Colonic mucosa (tissue), 4 donors: ENCODE measurements around the gene NEIL3. TPM values are rescaled to one million over a fixed set of nuclear protein-coding genes. Genes with fewer than 3 reads are reported as not detected.
"Not testable (repeated sequence)": the region's sequence is repeated elsewhere in the genome, so short reads cannot be mapped to it uniquely, and the experiment has no call there.

ENCODE experiments used
- DNase-seq: peaks from one replicate; pipeline ENCODE4 v3.0.0-alpha.2; 2020
- H3K27ac ChIP-seq: fragments of 200-600 bp; one replicate; pipeline ENCODE4 v1.8.0; 2021
- H3K27me3 ChIP-seq: fragments of 200-600 bp; one replicate; pipeline ENCODE4 v1.8.0; 2021
- H3K36me3 ChIP-seq: fragments of 200-600 bp; one replicate; pipeline ENCODE4 v1.8.0; 2021
- H3K4me1 ChIP-seq: fragments of 200-600 bp; one replicate; pipeline ENCODE4 v1.8.0; 2021; ENCODE audit warnings: mild to moderate bottlenecking
- H3K4me3 ChIP-seq: fragments of 200-600 bp; one replicate; pipeline ENCODE4 v1.8.0; 2021
- H3K9ac ChIP-seq, 2 donors: one replicate each; pipeline ENCODE4 v1.7.0; 2013; ENCODE audit warnings: control low read depth in 2 of 2, low read depth in 2 of 2, low read length in 2 of 2
- H3K9me3 ChIP-seq: fragments of 200-600 bp; one replicate; pipeline ENCODE4 v1.8.0; 2021
- intact Hi-C: fragments of 100-400 bp; cut with DNase I; formaldehyde crosslinking; loops from one replicate; pipeline ENCODE4 v1.14.1; 2022
- total RNA-seq, 2 donors: library from RNA; stranded (reverse); fragmentation: NEBNext Ultra II Directional in 1 of 2; extraction: Animal tissue kit (Norgen Biotek cat#: 25700) in 1 of 2; gene quantifications; one replicate each; pipeline ENCODE4 v1.2.1, GENCODE V29; 2021
- TF ChIP-seq, protein P1 (sequence below): fragments of 200-600 bp; IDR thresholded peaks from one replicate; pipeline ENCODE4 v1.8.0; 2022; ENCODE audit warnings: antibody characterized with exemption, mild to moderate bottlenecking
- donor health status: healthy.
- donor health status: DM: no; HTN: no; CAD: no.
- donor health status: DM: no; HTN: no; CAD: no.

NEIL3 gene
- total RNA-seq, 2 donors from 2014 or later = 2.5 to 6.1 TPM

DNA sequence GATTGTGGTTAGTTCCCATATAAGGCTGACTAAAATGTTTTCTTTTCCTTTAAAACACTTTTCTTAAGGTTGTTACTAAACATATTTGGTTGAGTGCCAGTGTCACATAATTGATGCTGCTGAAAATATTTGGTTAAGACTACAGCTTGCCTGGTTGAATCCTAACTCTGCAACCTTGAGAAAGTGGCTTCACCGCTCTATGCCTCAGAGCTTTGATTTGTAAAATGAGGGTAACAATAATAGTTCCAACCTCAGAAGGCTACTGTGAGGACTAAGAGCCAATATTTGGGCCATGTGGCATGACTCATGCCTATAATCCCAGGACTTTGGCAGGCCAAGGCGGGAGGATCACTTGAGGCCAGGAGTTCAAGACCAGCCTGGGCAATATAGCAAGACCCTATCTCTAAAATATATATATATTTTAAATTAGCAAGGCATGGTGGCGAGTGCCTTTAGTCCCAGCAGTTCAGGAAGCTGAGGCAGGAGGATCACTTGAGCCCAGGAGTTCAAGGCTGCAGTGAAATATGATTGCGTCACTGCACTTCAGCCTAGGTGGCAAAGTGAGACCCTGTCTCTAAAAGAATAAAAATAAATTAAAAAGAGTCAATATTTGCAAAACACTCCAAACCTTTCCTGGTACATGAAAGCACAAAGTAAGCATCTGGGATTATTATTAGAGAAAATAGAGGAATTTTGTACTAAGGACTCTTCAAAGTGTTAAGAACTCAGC, 7.1 kb upstream of the NEIL3 start:
- H3K36me3 ChIP-seq = no peaks in the 10 kb centered on the region
- intact Hi-C loops = no loop called here
- H3K27ac ChIP-seq = no peak overlapping the region
- no peak overlapping the region for H3K9ac ChIP-seq
- no peak overlapping the region for H3K4me3 ChIP-seq
- TF ChIP-seq, protein P1, sequence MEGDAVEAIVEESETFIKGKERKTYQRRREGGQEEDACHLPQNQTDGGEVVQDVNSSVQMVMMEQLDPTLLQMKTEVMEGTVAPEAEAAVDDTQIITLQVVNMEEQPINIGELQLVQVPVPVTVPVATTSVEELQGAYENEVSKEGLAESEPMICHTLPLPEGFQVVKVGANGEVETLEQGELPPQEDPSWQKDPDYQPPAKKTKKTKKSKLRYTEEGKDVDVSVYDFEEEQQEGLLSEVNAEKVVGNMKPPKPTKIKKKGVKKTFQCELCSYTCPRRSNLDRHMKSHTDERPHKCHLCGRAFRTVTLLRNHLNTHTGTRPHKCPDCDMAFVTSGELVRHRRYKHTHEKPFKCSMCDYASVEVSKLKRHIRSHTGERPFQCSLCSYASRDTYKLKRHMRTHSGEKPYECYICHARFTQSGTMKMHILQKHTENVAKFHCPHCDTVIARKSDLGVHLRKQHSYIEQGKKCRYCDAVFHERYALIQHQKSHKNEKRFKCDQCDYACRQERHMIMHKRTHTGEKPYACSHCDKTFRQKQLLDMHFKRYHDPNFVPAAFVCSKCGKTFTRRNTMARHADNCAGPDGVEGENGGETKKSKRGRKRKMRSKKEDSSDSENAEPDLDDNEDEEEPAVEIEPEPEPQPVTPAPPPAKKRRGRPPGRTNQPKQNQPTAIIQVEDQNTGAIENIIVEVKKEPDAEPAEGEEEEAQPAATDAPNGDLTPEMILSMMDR = no peak
- H3K9me3 ChIP-seq = no peaks in the 10 kb centered on the region
- no peaks in the 10 kb centered on the region for H3K27me3 ChIP-seq
- no peaks in the 10 kb centered on the region for H3K4me1 ChIP-seq
- no peak for DNase-seq

GRCh38 chr4:177304094-177304493, 5.6 kb upstream of the NEIL3 start:
- intact Hi-C loops = no loop called here
- TF ChIP-seq, protein P1 = no peak

GRCh38 chr4:177304864-177305263, 4.8 kb upstream of the NEIL3 start:
- H3K9ac ChIP-seq, H3K4me1 ChIP-seq: not testable (repeated sequence)

More at GRCh38 chr4:177304094-177304493, 5.6 kb upstream of the NEIL3 start:
- Histone ChIP-seq H3K4me1 (no peaks in the 10 kb centered on the region), H3K36me3 (no peaks in the 10 kb centered on the region), H3K27me3 (no peaks in the 10 kb centered on the region), H3K9ac (no peak overlapping the region), H3K27ac (no peak overlapping the region), H3K4me3 (no peak overlapping the region), H3K9me3 (no peaks in the 10 kb centered on the region)
- DNase-seq = no peak

DNA sequence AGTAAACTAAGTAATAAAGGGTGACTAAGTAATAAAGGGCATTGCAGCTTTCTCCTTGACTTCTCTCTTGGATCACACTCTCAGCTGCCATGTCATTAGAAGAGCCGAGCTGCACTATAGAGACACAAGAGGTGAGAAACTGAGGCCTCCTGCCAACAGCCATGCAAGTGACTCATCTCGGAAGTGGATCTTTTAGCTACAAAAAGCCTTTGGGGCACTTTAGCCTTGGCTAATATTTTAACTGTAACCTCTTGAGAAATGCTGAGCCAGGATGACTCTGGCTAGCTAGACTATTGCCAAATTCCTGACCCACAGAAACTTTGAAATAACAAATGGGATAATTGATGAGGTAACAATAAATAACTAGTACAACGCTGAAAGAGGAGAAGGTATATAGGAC, 1.5 kb upstream of the NEIL3 start:
- intact Hi-C loops = no loop called here
- H3K27ac ChIP-seq = no peak overlapping the region
- no peak for DNase-seq

More at GRCh38 chr4:177304864-177305263, 4.8 kb upstream of the NEIL3 start:
- DNase-seq, H3K27ac ChIP-seq, H3K4me3 ChIP-seq, H3K36me3 ChIP-seq, intact Hi-C loops, H3K9me3 ChIP-seq, H3K27me3 ChIP-seq: not testable (repeated sequence)

GRCh38 chr4:177308847-177309521, 690 bp upstream of the NEIL3 start:
- Histone ChIP-seq H3K9ac (no peak overlapping the region), H3K4me3 (peak overlapping the region; percentile 91), H3K27me3 (no peaks in the 10 kb centered on the region), H3K27ac (no peak overlapping the region), H3K4me1 (peaks cover 5% of the 10 kb centered on the region), H3K36me3 (no peaks in the 10 kb centered on the region), H3K9me3 (no peaks in the 10 kb centered on the region)
- TF ChIP-seq, protein P1 = no peak
- no peak for DNase-seq
- intact Hi-C loops = no loop called here

More for the DNA sequence above, 1.5 kb upstream of the NEIL3 start:
- Histone ChIP-seq H3K36me3 (no peaks in the 10 kb centered on the region), H3K4me1 (peaks cover 5% of the 10 kb centered on the region), H3K9ac (no peak overlapping the region), H3K27me3 (no peaks in the 10 kb centered on the region), H3K9me3 (no peaks in the 10 kb centered on the region), H3K4me3 (no peak overlapping the region)
- TF ChIP-seq, protein P1 = no peak

DNA sequence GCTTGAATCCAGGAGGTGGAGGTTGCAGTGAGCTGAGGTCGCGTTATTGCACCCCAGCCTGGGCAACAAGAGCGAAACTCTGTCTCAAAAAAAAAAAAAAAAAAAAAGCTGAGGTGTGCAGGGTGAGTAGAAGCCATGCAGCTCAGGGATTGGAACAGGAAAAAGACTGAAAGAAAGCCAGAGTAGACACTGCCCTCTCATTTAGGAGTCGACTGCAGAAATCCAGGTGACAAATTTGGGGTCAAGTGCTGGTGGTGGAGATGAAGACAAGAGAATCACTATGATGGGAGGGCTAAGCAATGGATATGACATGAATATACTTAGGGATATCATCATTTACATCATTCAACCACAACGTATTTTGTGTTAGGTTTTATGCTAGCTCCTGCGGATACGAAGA, 1.9 kb downstream of the NEIL3 start:
- peaks cover 5% of the 10 kb centered on the region for H3K4me1 ChIP-seq
- H3K4me3 ChIP-seq = no peak overlapping the region
- intact Hi-C loops = no loop called here
- no peaks in the 10 kb centered on the region for H3K9me3 ChIP-seq
- H3K27me3 ChIP-seq = no peaks in the 10 kb centered on the region
- TF ChIP-seq, protein P1 = no peak
- no peak overlapping the region for H3K9ac ChIP-seq
- DNase-seq = no peak
- H3K27ac ChIP-seq = no peak overlapping the region
- H3K36me3 ChIP-seq = no peaks in the 10 kb centered on the region
